GM12878 (cell line): ENCODE results near the gene CEP135. TPM values are rescaled to one million over a fixed set of nuclear protein-coding genes. Genes with fewer than 3 reads are reported as not detected.

ENCODE experiments used
- ATAC-seq: fragments of 200-7000 bp; cut with Tn5 transposase; 3 replicates; pipeline ENCODE4 v1.9.1; 2020; ENCODE audit warnings: mild to moderate bottlenecking, moderate library complexity
- BruUV-seq: library from RNA; stranded (reverse); fragments of 400-500 nt; replicated peaks from 2 replicates; lab custom pipeline; 2021; lab: Mats Ljungman, UMichigan
- CTCF ChIA-PET: fragments of 300-600 bp; sonication (Branson Sonifier 250); formaldehyde crosslinking; extraction: SDS; loops from one replicate; lab custom pipeline; 2021; ENCODE audit warnings: inconsistent platforms; lab: Yijun Ruan, JAX
- POLR2A ChIA-PET: fragments of 350-600 bp; formaldehyde crosslinking; extraction: SDS; loops from one replicate; lab custom pipeline; 2021; ENCODE audit warnings: inconsistent platforms; lab: Charles Lee
- RAD21 ChIA-PET: fragments of 300-600 bp; sonication (Branson Sonifier 250); formaldehyde crosslinking; loops from one replicate; lab custom pipeline; 2023; ENCODE audit warnings: antibody characterized with exemption; ENCODE audit not compliant: unreplicated experiment; lab: Charles Lee
- SMC1A ChIA-PET: fragments of 300-600 bp; sonication (Branson Sonifier 250); formaldehyde crosslinking; loops from one replicate; lab custom pipeline; 2023; ENCODE audit not compliant: unreplicated experiment, uncharacterized antibody; lab: Charles Lee
- DNase-seq: peaks from one replicate; pipeline ENCODE4 v3.0.0-alpha.2; 2011; ENCODE audit warnings: low read depth, low spot score
- FAIRE-seq: peaks from 3 replicates; lab custom pipeline; 2011; peaks lifted over from hg19 to GRCh38; lab: Jason Lieb, UNC
- H2AFZ ChIP-seq: 2 replicates; pipeline ENCODE4 v1.6.0; 2011; ENCODE audit warnings: low read depth, low read length, control low read depth; ENCODE audit not compliant: control insufficient read depth
- H3K27ac ChIP-seq: 2 replicates; pipeline ENCODE4 v1.5.1; 2011; ENCODE audit warnings: control low read depth; ENCODE audit not compliant: control insufficient read depth, insufficient read depth
- H3K27me3 ChIP-seq, 2 experiments: replicated peaks in 1 of 2; 2 replicates each; pipeline versions ENCODE4 v1.6.0 to v1.6.1; 2011; ENCODE audit warnings: low read length in 1 of 2; ENCODE audit not compliant: control insufficient read depth in 2 of 2, insufficient read depth in 2 of 2
- H3K36me3 ChIP-seq, 2 experiments: 2 replicates each; pipeline ENCODE4 v1.5.1; 2011; ENCODE audit warnings: low read length in 1 of 2; ENCODE audit not compliant: control insufficient read depth in 2 of 2, insufficient read depth in 2 of 2
- H3K4me1 ChIP-seq: 2 replicates; pipeline ENCODE4 v1.6.1; 2011; ENCODE audit warnings: mild to moderate bottlenecking, low read length, moderate library complexity, mixed read lengths; ENCODE audit not compliant: control insufficient read depth, insufficient read depth
- H3K4me2 ChIP-seq: 2 replicates; pipeline ENCODE4 v1.6.0; 2011; ENCODE audit warnings: control low read depth; ENCODE audit not compliant: control insufficient read depth, insufficient read depth
- H3K4me3 ChIP-seq: fragments of 200-600 bp; sonication (generic); 2 replicates; pipeline ENCODE4 v1.5.1; 2016
- H3K79me2 ChIP-seq: 2 replicates; pipeline ENCODE4 v1.6.0; 2011; ENCODE audit warnings: low read length; ENCODE audit not compliant: control insufficient read depth, insufficient read depth
- H3K9ac ChIP-seq: 2 replicates; pipeline ENCODE4 v1.8.0; 2011; ENCODE audit warnings: low read length, control low read depth, mixed read lengths; ENCODE audit not compliant: control insufficient read depth, insufficient read depth
- H3K9me3 ChIP-seq: replicated peaks from 3 replicates; pipeline ENCODE4 v1.5.1; 2011; ENCODE audit warnings: mild to moderate bottlenecking, low read length; ENCODE audit not compliant: control insufficient read depth, insufficient read depth
- H4K20me1 ChIP-seq: 2 replicates; pipeline ENCODE4 v1.6.0; 2011; ENCODE audit not compliant: control insufficient read depth, insufficient read depth
- BHLHE40 ChIP-seq, 2 experiments: fragments of 450-650 bp in 1 of 2; IDR thresholded peaks; 2 replicates each; pipeline ENCODE4 v1.6.1; 2011 to 2017; ENCODE audit warnings: low read depth in 2 of 2, borderline replicate concordance in 1 of 2, improper control_type of control experiment in 1 of 2, low read length in 1 of 2, mild to moderate bottlenecking in 1 of 2
- BMI1 ChIP-seq: fragments of 450-650 bp; IDR thresholded peaks from 2 replicates; pipeline ENCODE4 v1.6.1; 2016; ENCODE audit warnings: mild to moderate bottlenecking, moderate library complexity, borderline replicate concordance
- CHD1 ChIP-seq: IDR thresholded peaks from 2 replicates; pipeline ENCODE4 v1.6.1; 2012; ENCODE audit warnings: low read depth, low read length, improper control_type of control experiment
- FOXK2 ChIP-seq: fragments of 450-650 bp; IDR thresholded peaks from 2 replicates; pipeline ENCODE4 v1.6.1; 2017; ENCODE audit warnings: mild to moderate bottlenecking, moderate library complexity
- HCFC1 ChIP-seq: fragments of 150-350 bp; IDR thresholded peaks from 2 replicates; pipeline ENCODE4 v1.6.1; 2014; ENCODE audit warnings: low read length
- HDGF ChIP-seq: fragments of 450-650 bp; IDR thresholded peaks from 2 replicates; pipeline ENCODE4 v1.6.1; 2016; ENCODE audit warnings: antibody characterized with exemption
- IKZF2 ChIP-seq, 2 experiments: fragments of 450-650 bp; IDR thresholded peaks; 2 replicates each; pipeline ENCODE4 v1.6.1; 2017; ENCODE audit warnings: mild to moderate bottlenecking in 2 of 2, moderate library complexity in 2 of 2
- MEF2A ChIP-seq: IDR thresholded peaks from 2 replicates; pipeline ENCODE4 v1.6.1; 2011; ENCODE audit warnings: low read depth, mild to moderate bottlenecking, low read length, moderate library complexity; ENCODE audit not compliant: insufficient read depth
- NR2C1 ChIP-seq: fragments of 450-650 bp; IDR thresholded peaks from 2 replicates; pipeline ENCODE4 v1.6.1; 2017; ENCODE audit warnings: antibody characterized with exemption, mild to moderate bottlenecking, moderate library complexity
- POLR2A ChIP-seq: IDR thresholded peaks from 2 replicates; pipeline ENCODE4 v1.6.1; 2011; ENCODE audit warnings: low read depth, mild to moderate bottlenecking, low read length
- RUNX3 ChIP-seq: IDR thresholded peaks from 2 replicates; pipeline ENCODE4 v1.6.1; 2012; ENCODE audit warnings: low read length, inconsistent platforms
- SREBF1 ChIP-seq: IDR thresholded peaks from 2 replicates; pipeline ENCODE4 v1.6.1; 2012; ENCODE audit warnings: mild to moderate bottlenecking, low read length
- TAF1 ChIP-seq: IDR thresholded peaks from 2 replicates; pipeline ENCODE4 v1.6.1; 2011; ENCODE audit warnings: mild to moderate bottlenecking, low read depth, low read length, borderline replicate concordance
- TBL1XR1 ChIP-seq: IDR thresholded peaks from 2 replicates; pipeline ENCODE4 v1.6.1; 2012; ENCODE audit warnings: low read depth, low read length, improper control_type of control experiment
- ZNF207 ChIP-seq: fragments of 450-650 bp; IDR thresholded peaks from 2 replicates; pipeline ENCODE4 v1.6.1; 2014; ENCODE audit warnings: antibody characterized with exemption, mild to moderate bottlenecking, borderline replicate concordance
- WGBS: methylation state at CpG from one replicate; pipeline ENCODE4 v1.1.6; 2016; ENCODE audit warnings: low lambda C conversion rate; ENCODE audit not compliant: insufficient replicate concordance, insufficient coverage; ENCODE audit errors: missing lambda C conversion rate; 5-methylcytosine and 5-hydroxymethylcytosine counted together
- in situ Hi-C: fragments of 300-500 bp; cut with MboI; formaldehyde crosslinking; loops from 9 replicates; pipeline ENCODE4 v1.14.3; 2018; ENCODE audit warnings: mixed read lengths
- intact Hi-C: fragments of 100-400 bp; cut with micrococcal nuclease; formaldehyde crosslinking; loops from one replicate; pipeline ENCODE4 v1.14.2; 2022; ENCODE audit not compliant: unreplicated experiment
- polyA plus RNA-seq, 11 experiments: library from polyadenylated mRNA; depleted of rRNA in 4 of 11; unstranded in 6 of 11; stranded (reverse) in 5 of 11; fragments of >200 nt; fragmentation: Nextera tagmentation in 4 of 11; fragmentation: Illumina TruSeq in 1 of 11; extraction: Ambion mirVana in 4 of 11; extraction: Trizol in 1 of 11; gene quantifications; 1 replicate in 1 of 11; 2 replicates in 10 of 11; pipeline versions ENCODE4 v1.2.1 to v1.2.3, GENCODE V29; 2011 to 2016; ENCODE audit warnings: inconsistent platforms in 2 of 11, missing spikeins in 2 of 11, low read depth in 1 of 11
- total RNA-seq, 4 experiments: library from RNA; depleted of rRNA in 3 of 4; stranded (reverse); fragments of >200 nt in 3 of 4; fragmentation: Illumina TruSeq in 1 of 4; extraction: Trizol in 1 of 4; gene quantifications; 2 replicates each; pipeline versions ENCODE4 v1.2.1 to v1.2.3, GENCODE V29; 2013 to 2021

CEP135 gene
- total and polyA plus RNA-seq, 10 of the 15 experiments (the other 5 are each of a cell fraction or from before 2014, with no cell fraction given), result 2.9 to 13.6 (median 10.1) TPM

GRCh38 chr4:55925241-55925640 is 23.5 kb upstream of the CEP135 start:
- ChIA-PET RAD21 (no interaction called here), SMC1A (no interaction called here), POLR2A (no interaction called here), CTCF (no interaction called here)
- FAIRE-seq (no peak), ATAC-seq (no peak), DNase-seq (no peak)
- TF ChIP-seq CHD1 (no peak), IKZF2 (IDR thresholded peaks at IDR 0.05) (no peak), TAF1 (no peak), RUNX3 (no peak), BMI1 (no peak), HCFC1 (no peak), ZNF207 (no peak), TBL1XR1 (no peak), NR2C1 (no peak), HDGF (no peak), BHLHE40 (IDR thresholded peaks at IDR 0.05; ENCODE audit: borderline replicate concordance in 1 of 2, low read depth in 2 of 2, low read length in 1 of 2) (no peak), POLR2A (no peak), SREBF1 (no peak), FOXK2 (no peak), MEF2A (no peak)
- H2AFZ ChIP-seq, result no peak overlapping the region
- no peak overlapping the region for H3K4me3 ChIP-seq
- in situ Hi-C loops, result no loop called here
- no TSS peak for BruUV-seq
- no peaks in the 10 kb centered on the region for H3K4me1 ChIP-seq
- intact Hi-C loops, result no loop called here
- no peaks in the 10 kb centered on the region for H4K20me1 ChIP-seq
- H3K27ac ChIP-seq, result no peak overlapping the region
- 40% methylated on average over 4 of the region's 4 CpGs for WGBS
- no peaks in the 10 kb centered on the region for H3K79me2 ChIP-seq
- no peak overlapping the region for H3K4me2 ChIP-seq
- H3K27me3 ChIP-seq, result no peaks in the 10 kb centered on the region; a peak in 1 of 4 replicates
- H3K9ac ChIP-seq, result no peak overlapping the region
- H3K9me3 ChIP-seq, result no peaks in the 10 kb centered on the region
- no peaks in the 10 kb centered on the region for H3K36me3 ChIP-seq
